ENCODE data around the gene ANK3.

ANK3 gene

GRCh38 chr10:60413306-60414012, 23.8 kb upstream of the ANK3 start:
- DNase-seq (ENCODE audit: low read depth) = peak; percentile 29

- DNase-seq (ENCODE audit: low read depth) = no peak
These were observed 21.3 kb upstream of the ANK3 start for GRCh38 chr10:60410970-60411369.

GRCh38 chr10:60409202-60409601, 19.5 kb upstream of the ANK3 start:
- DNase-seq (ENCODE audit: low read depth) = no peak

DNA sequence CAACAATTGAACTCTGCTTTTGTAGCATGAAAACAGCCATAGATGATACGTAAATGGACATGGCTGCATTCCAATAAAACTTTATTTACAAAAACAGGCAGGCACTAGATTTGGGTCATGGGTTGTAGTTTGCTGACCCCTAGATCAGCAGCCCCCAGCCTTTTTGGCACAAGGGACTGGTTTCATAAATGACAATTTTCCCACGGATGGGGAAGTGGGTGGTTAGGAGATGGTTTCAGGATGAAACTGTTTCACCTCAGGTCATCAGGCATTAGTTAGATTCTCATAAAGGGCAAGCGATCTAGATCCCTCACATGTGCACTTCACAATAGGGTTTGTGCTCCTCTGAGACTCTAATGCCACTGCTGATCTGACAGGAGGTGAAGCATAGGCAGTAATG, 16.5 kb upstream of the ANK3 start:
- DNase-seq (ENCODE audit: low read depth) = no peak

DNA sequence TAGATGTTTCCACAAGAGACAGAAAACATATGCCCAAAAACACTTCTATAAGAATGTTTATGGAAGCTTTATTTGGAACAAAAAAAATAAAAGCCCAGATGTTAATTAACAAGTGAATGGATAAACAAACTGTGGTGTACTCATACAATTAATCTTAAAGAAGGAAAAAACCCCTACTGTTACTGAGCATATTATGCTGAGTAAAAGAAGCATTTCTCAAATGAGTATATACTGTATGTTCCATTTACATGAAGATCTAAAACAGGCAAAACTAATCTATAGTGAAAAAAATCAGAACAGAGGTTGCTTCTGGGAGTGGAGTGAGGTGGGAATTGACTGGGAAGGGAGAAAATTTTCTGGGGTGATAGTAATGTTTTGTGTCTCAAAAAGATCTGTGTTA, 15.5 kb upstream of the ANK3 start:
- DNase-seq (ENCODE audit: low read depth) = no peak

DNA sequence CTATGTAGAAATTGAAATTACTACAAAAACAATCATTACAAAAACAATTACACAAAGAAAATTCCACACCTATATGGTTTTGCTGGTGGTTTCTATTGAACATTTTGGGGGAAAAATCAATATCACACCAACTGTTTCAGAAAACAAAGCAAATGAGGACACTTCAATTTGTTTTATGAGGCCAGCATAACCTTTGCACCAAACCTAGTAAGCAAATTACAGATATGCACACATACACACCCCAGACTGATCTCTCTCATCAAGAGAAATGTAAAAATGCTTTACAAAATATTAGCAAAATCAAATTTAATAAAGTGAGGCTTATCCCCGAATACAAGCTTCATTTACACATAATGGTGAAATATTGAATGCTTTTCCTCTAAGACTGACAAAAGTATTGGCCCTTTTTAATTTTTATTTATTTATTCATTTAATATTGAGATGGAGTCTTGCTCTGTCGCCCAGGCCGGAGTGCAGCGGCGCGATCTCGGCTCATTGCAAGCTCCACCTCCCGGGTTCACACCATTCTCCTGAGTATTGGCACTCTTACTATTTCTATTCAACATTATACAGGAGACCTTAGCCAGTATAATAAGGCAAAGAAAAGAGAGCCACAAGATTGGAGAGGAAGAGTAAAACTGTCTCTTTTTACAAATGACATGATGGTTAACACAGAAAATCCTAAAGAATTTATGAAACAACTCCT, 13.6 kb upstream of the ANK3 start:
- no peak for DNase-seq (ENCODE audit: low read depth)

DNA sequence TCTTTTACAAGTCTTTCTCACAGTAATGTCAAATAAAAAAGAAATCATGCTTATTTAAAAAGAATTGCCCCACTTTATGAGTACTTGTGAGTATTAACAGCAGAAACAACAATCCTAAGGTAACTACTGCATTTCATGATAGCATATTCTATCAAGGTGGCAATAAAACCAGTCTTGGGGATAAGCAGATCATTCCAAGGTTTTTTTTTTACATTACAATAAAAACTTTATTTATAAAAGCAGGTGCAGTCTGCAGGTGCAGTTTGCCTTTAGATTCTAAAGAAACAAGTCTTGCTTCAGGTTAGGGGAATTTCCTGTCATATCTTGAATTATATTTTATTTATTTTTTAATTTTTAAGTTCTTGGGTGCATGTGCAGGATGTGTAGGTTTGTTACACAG, 10.7 kb upstream of the ANK3 start:
- no peak for DNase-seq (ENCODE audit: low read depth)

DNA sequence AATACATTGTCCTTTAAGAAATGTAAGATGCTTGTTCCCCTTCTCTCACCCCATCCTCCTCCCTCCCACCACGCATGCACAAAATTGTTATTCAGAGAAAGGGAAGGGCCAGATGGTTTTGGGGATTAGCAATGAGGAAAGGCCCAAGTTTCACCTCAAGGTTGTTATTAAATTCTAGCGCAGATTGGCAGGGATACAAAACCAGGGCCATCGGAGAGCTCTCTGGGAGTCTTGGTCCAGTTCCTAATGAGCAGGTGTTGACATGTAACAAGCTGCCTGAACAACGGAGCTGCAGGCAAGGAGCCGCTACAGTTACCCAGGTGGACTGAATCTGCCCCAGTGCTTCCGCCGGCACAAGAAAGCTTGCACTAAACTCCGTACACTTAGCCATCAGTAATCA, 9.7 kb upstream of the ANK3 start:
- no peak for DNase-seq (ENCODE audit: low read depth)

- peak; percentile 42 for DNase-seq (ENCODE audit: low read depth)
These were observed 8.1 kb upstream of the ANK3 start for GRCh38 chr10:60397792-60398191.

DNA sequence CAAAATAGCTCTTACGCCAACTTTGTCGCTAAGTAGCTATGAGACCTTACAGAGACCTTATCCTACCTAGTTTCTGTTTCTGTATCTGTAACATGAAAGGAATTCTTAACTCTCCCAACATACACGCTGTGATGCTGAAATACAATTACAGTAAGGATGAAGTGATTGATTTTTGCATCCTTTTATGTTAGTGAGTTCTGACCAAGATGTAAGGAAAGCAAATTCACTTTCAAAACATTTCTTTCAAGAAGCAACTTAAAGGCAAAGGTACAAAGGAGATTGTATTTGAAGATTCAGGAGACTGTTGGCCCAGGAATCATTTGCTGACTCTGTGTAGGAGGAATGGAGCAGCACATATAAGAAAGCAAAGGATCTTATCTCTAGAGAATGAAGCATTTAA, 7.1 kb upstream of the ANK3 start:
- DNase-seq (ENCODE audit: low read depth) = peak; percentile 9

DNA sequence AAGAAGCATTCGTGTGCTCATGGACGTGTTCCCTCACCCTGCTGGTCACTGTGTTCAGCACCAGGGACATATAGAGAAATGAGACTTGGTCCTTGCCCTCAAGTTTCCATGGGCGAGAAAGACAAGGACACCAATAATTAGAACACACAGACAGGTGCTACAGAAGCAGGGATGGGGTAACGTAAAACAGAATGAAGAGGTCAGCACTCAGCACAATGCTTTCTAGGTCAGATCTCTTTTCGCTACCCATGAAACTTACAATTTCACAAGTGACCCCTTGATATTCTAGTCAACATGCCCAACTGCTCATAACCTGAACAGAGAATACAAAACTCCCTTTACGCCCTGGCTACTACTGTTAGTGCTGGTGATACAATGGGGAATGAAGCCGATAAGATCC, 6.0 kb upstream of the ANK3 start:
- no peak for DNase-seq (ENCODE audit: low read depth)

DNA sequence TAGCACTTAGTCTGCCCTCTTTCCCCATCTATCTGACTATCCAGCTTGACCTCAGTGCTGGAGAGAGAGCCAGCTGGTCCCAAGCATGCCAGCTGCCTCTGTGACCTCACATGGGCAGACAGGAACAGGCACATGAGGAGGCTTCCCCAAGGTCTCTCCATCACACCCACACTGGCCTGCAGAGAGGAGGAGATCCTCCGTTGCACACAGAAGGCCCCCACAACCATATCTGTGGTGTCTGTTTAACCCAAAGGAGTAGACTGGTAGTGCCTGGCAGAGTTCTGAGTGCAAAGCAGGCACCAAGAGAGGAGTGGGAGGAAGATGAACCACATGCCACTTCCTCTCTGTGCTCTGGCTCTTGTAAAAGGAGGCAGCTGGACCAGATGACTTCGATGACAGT, 4.8 kb upstream of the ANK3 start:
- no peak for DNase-seq (ENCODE audit: low read depth)

DNA sequence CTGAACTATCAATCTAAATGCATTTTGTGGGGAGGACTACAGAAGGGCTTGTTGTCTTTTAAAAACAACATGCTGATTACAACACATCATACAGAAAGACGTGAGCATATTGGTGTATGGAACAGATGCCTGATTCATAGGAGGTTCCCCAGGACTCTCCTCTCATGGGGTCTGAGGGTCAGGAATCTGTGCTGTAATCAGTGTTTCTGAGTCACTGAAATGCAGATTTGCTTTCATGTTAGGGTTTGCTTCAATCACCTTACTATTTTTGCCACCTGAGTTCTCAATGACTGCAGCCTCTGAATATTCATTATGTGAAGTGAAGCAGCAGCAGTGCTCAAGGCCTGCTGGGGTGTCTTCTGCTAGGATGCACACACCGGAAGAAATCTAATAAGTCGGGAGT, 550 bp upstream of the ANK3 start:
- DNase-seq (ENCODE audit: low read depth) = peak; percentile 41

DNA sequence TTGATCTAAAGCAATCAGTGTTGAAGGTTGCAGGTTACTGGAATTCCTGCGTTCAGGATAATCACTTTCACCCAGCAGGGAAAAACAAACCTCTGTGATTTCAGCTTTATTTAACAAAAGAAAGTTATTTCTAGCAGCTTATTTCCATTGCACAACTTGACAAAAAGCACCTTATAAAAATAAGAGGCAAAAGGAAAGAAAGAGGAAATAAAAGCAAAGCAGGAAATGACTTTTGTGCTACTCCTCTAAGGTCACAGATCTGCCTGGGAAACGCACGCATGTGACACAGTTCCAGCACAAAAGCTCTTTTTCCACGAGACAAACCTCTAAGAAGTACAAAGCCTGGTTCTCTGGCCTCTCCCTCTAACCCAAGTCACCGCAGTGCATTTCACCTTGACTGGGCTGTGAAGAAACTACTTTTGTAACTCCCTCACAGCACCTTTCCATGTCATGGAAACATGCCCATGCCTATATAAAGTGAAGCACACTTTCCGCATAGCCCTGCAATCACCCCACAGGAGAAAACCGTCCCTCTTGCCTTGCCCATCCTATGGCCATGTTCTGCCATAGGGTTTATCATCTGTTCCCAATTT, 870 bp downstream of the ANK3 start:
- DNase-seq (ENCODE audit: low read depth) = no peak

DNA sequence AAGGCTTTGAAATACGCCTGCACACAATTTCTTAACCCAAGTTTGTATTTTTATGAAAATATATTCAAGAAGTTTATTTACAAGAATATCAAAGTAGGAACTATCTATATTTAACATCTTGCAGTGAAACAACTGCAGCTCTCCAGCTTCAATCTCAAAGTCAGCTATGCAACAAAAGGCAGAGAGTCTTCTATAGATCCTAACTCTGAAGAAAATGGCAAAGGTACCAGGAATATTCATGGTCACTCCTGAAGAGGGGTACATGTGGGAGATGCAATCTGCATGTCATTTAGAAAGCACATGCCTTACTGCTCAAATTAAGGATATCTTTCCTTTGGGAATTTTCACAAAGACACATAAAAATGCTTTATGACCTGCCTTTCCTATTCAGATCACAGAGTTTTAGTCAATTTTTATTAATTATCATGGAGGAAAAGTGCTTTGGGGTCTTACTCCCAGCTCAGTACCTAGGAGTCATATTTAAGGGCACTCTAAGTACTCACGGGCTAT, 1.5 kb downstream of the ANK3 start:
- no peak for DNase-seq (ENCODE audit: low read depth)

- no peak for DNase-seq (ENCODE audit: low read depth)
These were observed 2.1 kb downstream of the ANK3 start for GRCh38 chr10:60387531-60387930.

DNA sequence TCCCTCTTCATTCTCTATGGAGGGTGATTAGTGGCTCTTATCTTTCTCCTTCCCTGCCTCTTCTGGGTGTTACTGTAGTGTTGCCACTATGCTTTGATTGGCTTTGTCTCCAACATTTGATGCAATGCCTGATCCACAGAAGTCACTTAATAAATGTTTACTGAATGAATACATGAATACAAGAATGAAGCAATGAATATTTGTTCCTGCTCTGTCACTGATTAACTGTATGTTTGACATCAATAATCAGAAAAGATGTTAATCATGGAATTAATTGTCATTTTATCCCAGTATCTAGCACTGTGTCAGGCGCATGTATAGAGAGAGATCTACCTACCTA, 4.3 kb downstream of the ANK3 start:
- no peak for DNase-seq (ENCODE audit: low read depth)

GRCh38 chr10:60384708-60385398, 4.8 kb downstream of the ANK3 start:
- DNase-seq (ENCODE audit: low read depth) = peak; percentile 94

- DNase-seq (ENCODE audit: low read depth) = peak; percentile 35
These were observed 5.7 kb downstream of the ANK3 start for GRCh38 chr10:60384011-60384410.

GRCh38 chr10:60382946-60383681, 6.6 kb downstream of the ANK3 start:
- DNase-seq (ENCODE audit: low read depth) = peak; percentile 82

GRCh38 chr10:60380781-60381180, 8.9 kb downstream of the ANK3 start:
- no peak for DNase-seq (ENCODE audit: low read depth)

DNA sequence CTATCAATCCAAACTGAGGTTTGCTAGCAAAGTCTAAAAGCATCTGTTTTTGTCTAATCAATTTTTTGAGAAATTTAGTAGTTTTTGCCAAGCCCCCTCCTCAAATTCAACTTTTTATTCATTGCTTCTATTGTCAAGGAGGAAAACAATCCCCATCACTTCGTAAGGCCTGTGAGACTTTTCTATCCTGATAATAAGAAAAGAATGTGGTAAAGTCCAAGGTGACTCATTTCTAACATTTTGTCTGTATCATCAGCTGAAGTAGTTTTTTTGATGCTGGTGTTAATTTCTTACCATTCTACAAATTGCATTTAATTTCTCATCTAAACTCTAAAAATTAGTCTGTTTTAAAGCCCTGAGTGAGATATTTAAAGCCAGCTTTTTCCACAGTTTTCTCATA, 11.7 kb downstream of the ANK3 start:
- DNase-seq (ENCODE audit: low read depth) = peak; percentile 37

All from amniotic epithelial cell (primary cell).